ENCODE results near the gene EML6.

EML6 gene

GRCh38 chr2:54999182-54999581 is 275.7 kb downstream of the EML6 start:
- DNase-seq (ENCODE audit: low read depth) = no peak
- TF ChIP-seq, protein P1, sequence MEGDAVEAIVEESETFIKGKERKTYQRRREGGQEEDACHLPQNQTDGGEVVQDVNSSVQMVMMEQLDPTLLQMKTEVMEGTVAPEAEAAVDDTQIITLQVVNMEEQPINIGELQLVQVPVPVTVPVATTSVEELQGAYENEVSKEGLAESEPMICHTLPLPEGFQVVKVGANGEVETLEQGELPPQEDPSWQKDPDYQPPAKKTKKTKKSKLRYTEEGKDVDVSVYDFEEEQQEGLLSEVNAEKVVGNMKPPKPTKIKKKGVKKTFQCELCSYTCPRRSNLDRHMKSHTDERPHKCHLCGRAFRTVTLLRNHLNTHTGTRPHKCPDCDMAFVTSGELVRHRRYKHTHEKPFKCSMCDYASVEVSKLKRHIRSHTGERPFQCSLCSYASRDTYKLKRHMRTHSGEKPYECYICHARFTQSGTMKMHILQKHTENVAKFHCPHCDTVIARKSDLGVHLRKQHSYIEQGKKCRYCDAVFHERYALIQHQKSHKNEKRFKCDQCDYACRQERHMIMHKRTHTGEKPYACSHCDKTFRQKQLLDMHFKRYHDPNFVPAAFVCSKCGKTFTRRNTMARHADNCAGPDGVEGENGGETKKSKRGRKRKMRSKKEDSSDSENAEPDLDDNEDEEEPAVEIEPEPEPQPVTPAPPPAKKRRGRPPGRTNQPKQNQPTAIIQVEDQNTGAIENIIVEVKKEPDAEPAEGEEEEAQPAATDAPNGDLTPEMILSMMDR (IDR thresholded peaks at IDR 0.05; ENCODE audit: low read depth, low read length, missing control alignments) = no peak
- in situ Hi-C loops (cut with HindIII; ENCODE audit: low sequenced_read_pairs) = no loop called here
- no peak overlapping the region for H3K4me3 ChIP-seq (ENCODE audit: low read depth, low read length)

DNA sequence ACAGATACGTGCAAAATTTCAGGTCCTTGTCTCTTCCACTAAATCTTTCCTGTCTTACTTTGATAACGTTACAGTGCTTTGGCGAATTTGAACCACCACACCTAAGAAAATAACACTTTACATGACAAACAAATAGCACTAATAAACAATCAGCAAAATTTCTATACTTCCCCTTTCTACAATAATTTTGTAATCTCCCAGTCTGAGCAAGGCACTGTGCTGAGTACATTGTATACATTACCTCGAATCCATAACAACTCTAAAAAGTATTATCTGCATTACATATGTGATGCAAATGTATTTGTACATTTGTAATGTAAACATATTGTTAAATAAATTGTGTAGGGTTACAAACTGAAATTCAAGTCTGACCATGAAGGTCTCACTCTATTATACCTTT is 276.9 kb downstream of the EML6 start:
- H3K4me3 ChIP-seq (ENCODE audit: low read depth, low read length) = no peak overlapping the region
- in situ Hi-C loops (cut with HindIII; ENCODE audit: low sequenced_read_pairs) = no loop called here
- TF ChIP-seq, protein P1 (IDR thresholded peaks at IDR 0.05; ENCODE audit: low read depth, low read length, missing control alignments) = no peak
- DNase-seq (ENCODE audit: low read depth) = no peak

DNA sequence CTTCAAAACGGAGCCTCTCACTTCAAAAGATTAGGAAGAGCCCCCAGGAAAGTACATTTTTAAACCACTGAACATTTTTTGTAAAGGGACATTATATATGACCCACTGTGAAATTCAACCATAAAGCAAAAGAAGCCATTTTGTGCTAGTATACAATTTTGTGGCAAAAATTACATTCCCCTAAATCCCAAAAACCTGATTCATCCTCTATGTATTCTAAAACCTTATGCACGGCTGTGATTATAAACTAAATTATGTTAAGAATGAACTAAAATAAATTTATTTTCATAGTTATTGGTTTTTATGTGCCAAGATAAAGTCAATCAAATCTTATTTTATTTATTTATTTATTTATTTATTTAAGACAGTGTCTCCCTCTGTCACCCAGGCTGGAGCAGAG is 278.3 kb downstream of the EML6 start:
- no peak for DNase-seq (ENCODE audit: low read depth)
- TF ChIP-seq, protein P1 (IDR thresholded peaks at IDR 0.05; ENCODE audit: low read depth, low read length, missing control alignments) = no peak
- no peak overlapping the region for H3K4me3 ChIP-seq (ENCODE audit: low read depth, low read length)
- in situ Hi-C loops (cut with HindIII; ENCODE audit: low sequenced_read_pairs) = no loop called here

GRCh38 chr2:55003706-55004639 is 280.5 kb downstream of the EML6 start:
- in situ Hi-C loops (cut with HindIII; ENCODE audit: low sequenced_read_pairs) = no loop called here
- TF ChIP-seq, protein P1 (IDR thresholded peaks at IDR 0.05; ENCODE audit: low read depth, low read length, missing control alignments) = no peak
- no peak for DNase-seq (ENCODE audit: low read depth)
- H3K4me3 ChIP-seq (ENCODE audit: low read depth, low read length) = no peak overlapping the region

GRCh38 chr2:55006306-55006705 is 282.8 kb downstream of the EML6 start:
- DNase-seq (ENCODE audit: low read depth) = no peak
- TF ChIP-seq, protein P1 (IDR thresholded peaks at IDR 0.05; ENCODE audit: low read depth, low read length, missing control alignments) = no peak
- no peak overlapping the region for H3K4me3 ChIP-seq (ENCODE audit: low read depth, low read length)
- in situ Hi-C loops (cut with HindIII; ENCODE audit: low sequenced_read_pairs) = no loop called here

- no peak for DNase-seq (ENCODE audit: low read depth)
- H3K4me3 ChIP-seq (ENCODE audit: low read depth, low read length) = peak overlapping the region; percentile 25
- TF ChIP-seq, protein P1 (IDR thresholded peaks at IDR 0.05; ENCODE audit: low read depth, low read length, missing control alignments) = no peak
- in situ Hi-C loops (cut with HindIII; ENCODE audit: low sequenced_read_pairs) = no loop called here
Observed at GRCh38 chr2:55009277-55010060, 286.0 kb downstream of the EML6 start.

All from astrocyte of the cerebellum (primary cell).